Suprapubic skin (tissue), 4 donors: ENCODE measurements around the gene SURF4.

ENCODE experiments used
- CTCF ChIP-seq, 2 donors: fragments of 200-600 bp in 1 of 2; fragments of 450-650 bp in 1 of 2; sonication (generic) in 1 of 2; IDR thresholded peaks; one replicate each; pipeline ENCODE4 v1.5.1; 2016 to 2019; ENCODE audit warnings: antibody characterized with exemption in 2 of 2, mild to moderate bottlenecking in 1 of 2, moderate library complexity in 1 of 2
- POLR2A ChIP-seq, 2 donors: fragments of 450-650 bp; IDR thresholded peaks; one replicate each; pipeline ENCODE4 v1.6.1; 2017; ENCODE audit warnings: antibody characterized with exemption in 2 of 2, mild to moderate bottlenecking in 2 of 2, moderate library complexity in 2 of 2
- POLR2AphosphoS5 ChIP-seq, 3 donors: sonication (generic); formaldehyde crosslinking; IDR thresholded peaks; one replicate each; pipeline ENCODE4 v1.6.1; 2017; ENCODE audit warnings: antibody characterized with exemption in 3 of 3

- TF ChIP-seq POLR2A (IDR thresholded peaks at IDR 0.05), result no peak
- no peak for TF ChIP-seq CTCF (IDR thresholded peaks at IDR 0.05)
- no peak for TF ChIP-seq POLR2AphosphoS5 (IDR thresholded peaks at IDR 0.05)
These were observed 22.0 kb upstream of the SURF4 start for GRCh38 chr9:133397895-133398294.
